HUDEP-2 (cell line): ENCODE results near the gene KAZN.

Experiments
- DNase-seq, 76 experiments: peaks; one replicate each; lab custom pipeline; 2025; ENCODE audit not compliant: unreplicated experiment in 76 of 76; lab: John Stamatoyannopoulos, UW

Gene KAZN

GRCh38 chr1:15158506-15159165, 560.2 kb downstream of the KAZN start:
- no peak for DNase-seq

GRCh38 chr1:15159166-15159555, 560.7 kb downstream of the KAZN start:
- DNase-seq: no peak

GRCh38 chr1:15160626-15161025, 562.1 kb downstream of the KAZN start:
- DNase-seq: no peak

GRCh38 chr1:15167386-15167785, 568.9 kb downstream of the KAZN start:
- no peak for DNase-seq
